ENCODE results near the gene POLE.
A peak's percentile ranks its signal among the peaks of the same experiment; 100 is the strongest.
"Not testable (repeated sequence)": the region's sequence is repeated elsewhere in the genome, so short reads cannot be mapped to it uniquely, and the experiment has no call there.

POLE gene

GRCh38 chr12:132608231-132609171 is 78.6 kb downstream of the POLE start:
- DNase-seq = no peak

GRCh38 chr12:132606927-132607326 is 80.2 kb downstream of the POLE start:
- no peak for DNase-seq

- no peak for DNase-seq
These were observed 80.7 kb downstream of the POLE start for GRCh38 chr12:132606466-132606865.

- DNase-seq = no peak
These were observed 81.2 kb downstream of the POLE start for GRCh38 chr12:132605892-132606291.

- no peak for DNase-seq
These were observed 82.3 kb downstream of the POLE start for GRCh38 chr12:132604668-132605441.

GRCh38 chr12:132604151-132604618 is 83.0 kb downstream of the POLE start:
- no peak for DNase-seq

- DNase-seq = no peak
These were observed 83.6 kb downstream of the POLE start for GRCh38 chr12:132603240-132604150.

GRCh38 chr12:132602572-132603239 is 84.4 kb downstream of the POLE start:
- no peak for DNase-seq

- DNase-seq = no peak
These were observed 85.8 kb downstream of the POLE start for GRCh38 chr12:132601171-132601883.

GRCh38 chr12:132600048-132601032 is 86.8 kb downstream of the POLE start:
- DNase-seq = peak; percentile 83

GRCh38 chr12:132599502-132599901 is 87.6 kb downstream of the POLE start:
- DNase-seq = not testable (repeated sequence)

- DNase-seq = peak; percentile 41
These were observed 89.5 kb downstream of the POLE start for GRCh38 chr12:132597333-132598316.

- no peak for DNase-seq
These were observed 91.1 kb downstream of the POLE start for GRCh38 chr12:132596016-132596415.

- no peak for DNase-seq
These were observed 92.0 kb downstream of the POLE start for GRCh38 chr12:132595183-132595582.

GRCh38 chr12:132593938-132594358 is 93.2 kb downstream of the POLE start:
- DNase-seq = peak; percentile 97

GRCh38 chr12:132593521-132593920 is 93.6 kb downstream of the POLE start:
- DNase-seq = no peak

GRCh38 chr12:132593071-132593470 is 94.1 kb downstream of the POLE start:
- no peak for DNase-seq

- DNase-seq = no peak
These were observed 94.7 kb downstream of the POLE start for GRCh38 chr12:132592282-132592970.
